HG03025 (cell line): ENCODE data around the gene AKR7A2.

Source experiments
- ATAC-seq: cut with Tn5 transposase; IDR thresholded peaks from one replicate; pipeline ENCODE4 v1.9.1; 2021; ENCODE audit warnings: mild to moderate bottlenecking, moderate library complexity; ENCODE audit not compliant: unreplicated experiment, low FRiP score

AKR7A2 gene

DNA sequence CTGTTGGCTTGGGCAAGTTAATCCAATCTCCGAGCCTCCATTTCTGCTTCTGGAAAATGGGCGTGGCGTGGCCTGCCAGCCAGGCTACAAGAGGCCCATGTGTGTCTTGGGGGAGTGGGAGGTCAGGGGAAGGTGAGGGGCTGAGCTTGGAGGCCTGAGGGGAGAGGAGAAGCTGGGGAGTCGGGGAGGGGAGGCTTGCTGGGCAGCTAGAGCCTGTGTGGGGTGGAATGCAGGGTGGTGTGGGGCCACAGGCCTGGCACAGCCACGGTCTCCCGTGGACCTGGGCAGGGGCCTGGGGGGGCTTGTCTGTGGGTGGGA is 14.8 kb upstream of the AKR7A2 start:
- no peak for ATAC-seq

DNA sequence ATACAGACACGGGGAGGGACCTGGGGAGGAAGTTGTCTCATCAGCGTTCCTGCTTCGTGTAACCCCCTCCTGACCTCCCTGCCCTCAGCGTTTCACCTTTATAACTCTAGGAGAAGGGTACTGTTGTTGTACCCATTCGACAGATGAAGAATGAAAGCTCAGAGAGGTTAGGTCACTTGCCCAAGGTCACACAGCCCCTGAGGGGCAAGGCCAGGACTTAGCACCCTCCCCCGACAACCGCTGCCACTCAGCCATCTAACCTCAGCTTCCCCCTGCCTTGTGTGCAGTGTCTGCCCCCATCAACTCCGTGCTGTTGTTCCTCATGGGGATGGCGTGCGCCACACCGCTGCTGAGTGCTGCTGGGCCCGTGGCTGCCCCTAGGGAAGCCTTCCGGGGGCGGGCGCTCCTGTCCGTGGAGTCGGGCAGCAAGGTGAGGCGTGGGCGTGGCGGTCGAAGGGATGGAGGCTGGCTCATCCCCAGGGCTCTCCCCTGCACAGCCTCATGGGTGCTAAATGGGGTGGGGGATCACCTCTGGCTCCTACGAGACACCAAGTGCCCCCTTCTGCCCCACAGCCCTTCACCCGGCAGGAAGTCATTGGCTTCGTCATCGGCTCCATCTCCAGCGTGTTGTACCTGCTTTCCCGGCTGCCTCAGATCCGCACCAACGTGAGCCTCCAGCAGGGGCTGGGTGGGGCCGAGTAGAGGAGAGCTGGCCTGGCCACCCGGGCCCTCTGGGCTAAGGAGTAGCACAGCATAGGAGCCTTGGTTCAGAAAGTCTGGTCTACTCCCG is 14.2 kb upstream of the AKR7A2 start:
- no peak for ATAC-seq

- no peak for ATAC-seq
These were observed 13.5 kb upstream of the AKR7A2 start for GRCh38 chr1:19325368-19325957.

- no peak for ATAC-seq
These were observed 12.7 kb upstream of the AKR7A2 start for GRCh38 chr1:19324665-19324990.

- ATAC-seq: no peak
These were observed 12.2 kb upstream of the AKR7A2 start for GRCh38 chr1:19323987-19324664.

DNA sequence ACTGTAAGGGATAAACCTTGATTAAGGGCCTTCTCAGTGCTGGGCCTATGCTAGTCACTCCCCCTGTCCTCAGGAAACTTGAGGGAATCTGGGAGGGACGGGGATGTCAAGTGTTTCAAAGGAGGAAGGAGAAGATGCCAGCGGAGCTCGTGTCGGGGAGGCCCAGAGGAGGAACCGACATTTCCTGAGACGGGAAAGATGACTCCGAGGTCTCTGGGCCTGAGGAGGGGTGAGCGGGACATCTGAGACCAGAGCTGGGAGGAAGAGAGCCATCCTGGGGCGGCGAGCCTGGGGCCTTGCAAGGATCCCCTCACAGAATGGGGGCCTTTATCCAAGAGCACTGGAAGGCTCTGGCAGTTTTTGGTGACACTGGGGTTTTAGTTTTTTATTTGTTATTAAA is 10.5 kb upstream of the AKR7A2 start:
- ATAC-seq: no peak

GRCh38 chr1:19321071-19321470 is 9.1 kb upstream of the AKR7A2 start:
- ATAC-seq: no peak

DNA sequence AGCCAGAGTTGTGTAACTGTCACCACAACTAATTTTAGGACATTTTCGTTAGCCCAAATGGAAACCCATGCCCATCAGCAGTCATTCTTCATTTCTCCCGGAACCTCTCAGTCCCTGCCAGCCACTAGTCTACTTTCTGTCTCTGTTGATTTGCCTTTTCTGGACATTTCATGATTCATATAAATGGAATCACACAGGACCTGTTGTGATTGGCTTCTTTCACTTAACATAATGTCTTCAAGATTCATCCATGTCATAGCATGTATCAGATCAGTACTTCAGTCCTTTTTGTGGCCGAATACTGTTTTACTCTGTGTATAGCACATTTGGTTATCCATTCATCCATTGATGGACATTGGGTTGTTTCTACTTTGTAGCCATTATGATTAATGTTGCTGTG is 7.3 kb upstream of the AKR7A2 start:
- no peak for ATAC-seq

GRCh38 chr1:19317126-19317910 is 5.4 kb upstream of the AKR7A2 start:
- ATAC-seq: no peak

- no peak for ATAC-seq
These were observed 3.6 kb upstream of the AKR7A2 start for GRCh38 chr1:19315378-19316198.

DNA sequence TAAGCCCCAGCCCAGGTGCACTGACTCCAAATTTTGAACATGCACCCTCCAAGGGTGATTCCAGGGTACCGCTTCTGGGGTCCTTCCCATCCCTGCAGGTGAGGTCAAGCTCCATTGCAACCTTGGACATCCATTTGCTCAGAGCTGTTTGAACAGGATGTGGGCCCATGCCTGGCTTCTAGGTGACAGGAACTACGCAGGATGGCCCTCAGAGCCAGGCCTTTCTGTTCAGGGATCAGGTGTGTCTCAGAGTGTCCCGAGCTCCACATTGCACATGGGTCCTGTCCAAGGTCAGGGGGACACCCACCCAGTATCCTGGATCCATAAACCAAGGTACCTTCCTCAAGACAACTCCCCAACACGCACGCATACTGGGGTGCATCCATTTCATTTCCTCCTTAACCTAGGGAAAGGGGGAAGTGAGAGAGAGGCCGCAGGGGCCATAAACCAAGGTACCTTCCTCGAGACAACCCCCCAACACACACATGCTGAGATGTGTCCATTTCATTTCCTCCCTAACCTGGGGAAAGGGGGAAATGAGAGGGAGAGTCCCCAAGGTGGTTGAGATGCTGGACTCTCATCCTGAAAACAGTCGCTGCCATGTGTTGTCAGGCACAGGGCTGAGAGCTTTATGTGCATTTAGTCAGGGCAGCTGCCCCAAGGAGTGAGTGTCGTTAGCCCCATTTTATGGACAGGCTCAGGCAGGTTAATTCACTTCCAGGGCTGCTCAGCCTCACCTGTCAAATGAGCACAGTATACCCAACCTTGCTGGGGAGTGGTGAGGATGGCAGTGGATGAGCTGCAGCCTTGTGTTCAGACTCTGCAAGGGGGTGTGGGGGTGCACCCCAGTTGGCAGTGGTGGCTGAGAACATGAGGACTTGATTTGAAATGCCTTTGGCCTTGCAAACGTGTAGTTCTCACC is 2.3 kb upstream of the AKR7A2 start:
- ATAC-seq: no peak

DNA sequence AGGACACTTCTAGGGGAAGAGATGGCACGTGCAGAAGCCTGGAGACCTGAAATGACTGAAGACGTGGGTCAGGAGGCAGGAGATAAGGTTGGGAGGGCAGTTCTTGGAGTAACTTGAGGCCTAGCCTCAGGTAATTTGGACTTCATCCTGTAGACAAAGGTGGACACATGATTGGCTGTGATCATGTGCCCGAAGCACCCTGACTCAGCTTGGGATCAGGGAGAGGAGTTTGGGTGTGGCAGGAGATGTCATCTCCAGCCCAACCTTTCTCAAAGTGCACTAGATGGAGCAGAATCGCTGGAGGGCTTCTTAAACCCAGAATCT is 1.7 kb upstream of the AKR7A2 start:
- no peak for ATAC-seq

- ATAC-seq: no peak
These were observed 1.1 kb upstream of the AKR7A2 start for GRCh38 chr1:19312782-19313635.

DNA sequence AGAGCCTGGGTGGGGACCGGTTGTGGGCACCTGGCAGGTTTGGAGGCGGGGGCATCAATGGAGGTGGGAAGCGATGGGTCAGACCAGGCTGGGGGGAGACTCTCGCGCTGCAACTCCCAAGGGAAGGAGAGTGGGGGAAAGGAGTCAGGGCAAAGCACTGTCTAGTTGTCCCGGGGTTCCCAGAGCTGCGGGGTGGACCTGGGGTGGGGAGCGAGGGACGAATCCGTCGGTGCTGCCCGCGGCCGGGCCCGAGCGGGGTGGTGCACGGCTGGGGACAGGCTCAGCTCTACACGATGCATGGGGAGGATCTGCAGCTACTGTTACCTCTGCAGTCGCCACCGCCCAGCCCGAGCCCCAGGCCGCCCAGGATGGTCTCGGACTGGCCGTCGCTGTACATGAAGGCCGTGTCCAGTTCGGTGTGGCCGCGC is 427 bp downstream of the AKR7A2 start:
- no peak for ATAC-seq

DNA sequence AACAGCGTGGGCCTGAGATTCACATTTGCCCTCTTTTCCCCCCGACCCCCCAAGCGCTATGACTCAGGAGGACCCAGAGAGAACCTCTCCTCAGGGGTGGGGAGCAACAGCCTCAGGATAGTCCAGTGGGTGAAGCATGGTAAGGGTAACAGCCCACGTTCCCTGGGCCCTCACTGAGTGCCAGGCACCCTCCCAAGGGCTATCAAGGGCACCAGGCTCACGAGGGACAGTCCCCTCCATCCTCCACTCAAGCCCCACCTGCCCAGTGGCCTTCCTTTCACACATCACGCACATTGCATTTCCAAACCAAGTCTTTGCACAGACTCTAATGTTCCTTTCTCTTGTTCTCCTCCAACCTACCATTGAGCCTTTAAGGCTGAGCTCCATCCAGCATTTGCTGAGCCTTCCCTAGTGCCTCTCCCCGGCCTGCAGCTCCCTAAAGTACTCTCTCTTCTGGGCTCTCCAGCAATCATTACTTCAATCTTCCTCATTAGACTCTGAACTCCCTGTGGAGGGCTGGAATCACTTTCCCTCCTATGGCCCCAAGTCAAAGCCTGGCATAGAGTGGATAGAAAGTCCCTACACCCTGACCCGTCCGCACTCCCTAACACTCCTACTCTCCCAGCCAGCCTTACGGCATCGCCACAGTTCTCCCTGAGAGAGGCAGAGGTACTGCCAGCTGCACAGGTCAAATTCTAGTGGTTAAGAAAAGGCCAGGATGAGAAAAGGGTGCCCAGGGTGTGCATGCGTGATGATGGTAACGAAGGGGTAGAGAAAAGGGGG is 1.0 kb downstream of the AKR7A2 start:
- no peak for ATAC-seq

GRCh38 chr1:19310061-19310460 is 1.9 kb downstream of the AKR7A2 start:
- no peak for ATAC-seq

GRCh38 chr1:19309123-19309813 is 2.7 kb downstream of the AKR7A2 start:
- no peak for ATAC-seq
